Measurements from ENCODE around the gene NR2F1-AS1. TPM values are rescaled to one million over a fixed set of nuclear protein-coding genes. Genes with fewer than 3 reads are reported as not detected.

NR2F1-AS1 gene
- total and polyA plus RNA-seq, 2 of the 4 experiments (the other 2 are of a cell fraction), result 12.5 to 12.8 TPM

DNA sequence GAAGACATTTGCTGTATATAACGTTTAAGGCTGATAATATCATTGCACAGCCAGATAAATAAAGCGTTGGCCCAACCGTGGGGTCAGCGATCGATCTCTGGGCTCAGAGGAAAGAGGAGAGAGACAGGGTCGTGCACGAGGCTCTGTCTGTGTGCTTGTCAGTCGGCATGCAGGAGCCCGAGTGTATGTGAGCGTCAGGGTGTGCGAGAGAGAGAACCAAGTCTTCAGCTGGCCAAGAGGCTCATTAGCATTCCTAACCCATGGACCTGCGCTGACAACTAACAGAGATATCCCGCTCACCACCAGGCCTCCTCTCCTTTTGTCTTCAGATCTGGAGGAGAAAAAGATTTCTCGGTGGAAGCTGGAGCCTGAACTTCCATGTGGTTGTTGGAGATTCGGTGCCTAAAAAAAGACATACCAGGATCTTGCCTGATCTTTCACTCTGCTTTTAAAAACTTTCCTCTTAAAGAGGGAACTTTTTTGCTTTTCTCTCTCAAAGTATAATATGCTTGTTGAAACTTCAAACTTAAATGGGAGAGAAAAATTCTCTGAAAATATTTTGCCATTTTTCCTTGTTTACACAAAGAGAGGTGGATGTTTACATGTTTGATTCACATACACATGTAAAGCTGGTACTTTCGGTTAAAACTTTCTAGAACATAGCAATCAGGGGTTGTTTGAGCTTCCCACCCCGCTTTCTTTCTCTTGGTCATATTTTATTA is 18.5 kb upstream of the NR2F1-AS1 start:
- peaks cover 22% of the 10 kb centered on the region for H3K4me1 ChIP-seq (ENCODE audit: control insufficient read depth, insufficient read depth, low read length)
- peak overlapping the region; percentile 80 for H4K91ac ChIP-seq (ENCODE audit: insufficient read depth, low read depth, low read length)
- peak overlapping the region; percentile 96 for H3K23ac ChIP-seq (ENCODE audit: low read depth, low read length)
- ATAC-seq (ENCODE audit: low read depth) (peak; percentile 51), DNase-seq (peak; percentile 88)
- CTCF ChIA-PET, result interaction anchor here (0.8 to 1.7 kb wide), 3 partner anchors 73 to 201 kb away, joined by 3 to 8 read pairs (median 3); no protein-coding TSS in a partner anchor
- peak overlapping the region; percentile 68 to 69 for H4K8ac ChIP-seq (ENCODE audit: low read depth in 2 of 2, low read length in 2 of 2)
- H3K27me3 ChIP-seq (ENCODE audit: control insufficient read depth, insufficient read depth, low read length), result no peaks in the 10 kb centered on the region
- peak overlapping the region; percentile 21; the same call in 2 of the 3 replicates for H2BK15ac ChIP-seq (ENCODE audit: low read depth, low read length)
- intact Hi-C loops (cut with micrococcal nuclease), result loop anchor here (1.0 to 10.0 kb wide), 3 partner anchors 10 to 1093 kb away; partner anchors contain the start of genes KIAA0825 and SLF1
- peak overlapping the region; percentile 55 for H2BK20ac ChIP-seq (ENCODE audit: low read depth, low read length)
- no peaks in the 10 kb centered on the region for H4K20me1 ChIP-seq (ENCODE audit: insufficient read depth, low read length)
- H3K79me1 ChIP-seq (ENCODE audit: low read depth in 1 of 2, low read length in 2 of 2), result peaks cover 8 to 29% of the 10 kb centered on the region in 2 experiments; a peak in 3 of 4 replicates
- dilution Hi-C loops (cut with HindIII; ENCODE audit: low sequenced_read_pairs, unreplicated experiment), result no loop called here
- peak overlapping the region; percentile 31; the same call in 1 of the 2 replicates for H2AK5ac ChIP-seq (ENCODE audit: low read depth, low read length)
- H3K27ac ChIP-seq (ENCODE audit: insufficient read depth, low read length), result peak overlapping the region; percentile 97
- H3K56ac ChIP-seq (ENCODE audit: extremely low read depth, insufficient read depth, low read length), result peak overlapping the region; percentile 95
- H3K4ac ChIP-seq (ENCODE audit: low read depth, low read length), result peak overlapping the region; percentile 76
- BruUV-seq (replicated peaks), result no TSS peak
- no peak overlapping the region for H2AK9ac ChIP-seq (replicated peaks; ENCODE audit: low read depth, low read length, poor library complexity)
- no peaks in the 10 kb centered on the region for H3K9me3 ChIP-seq (ENCODE audit: control insufficient read depth, insufficient read depth, low read length)
- POLR2A ChIA-PET (ENCODE audit: unreplicated experiment), result interaction anchor here (0.6 to 3.2 kb wide), 3 partner anchors 12 to 1447 kb away, joined by 3 to 12 read pairs (median 7); no protein-coding TSS in a partner anchor
- H3K9me1 ChIP-seq (ENCODE audit: insufficient read depth, low read length), result 0 out of 2 replicates have a peak, but pooled peaks cover 10% of the 10 kb centered on the region
- TF ChIP-seq CEBPB (IDR thresholded peaks at IDR 0.05; ENCODE audit: low read depth, low read length) (no peak), CHD1 (IDR thresholded peaks at IDR 0.05; ENCODE audit: low read depth, low read length) (no peak), FOS (IDR thresholded peaks at IDR 0.05; ENCODE audit: low read depth, low read length) (no peak), SMC3 (IDR thresholded peaks at IDR 0.05; ENCODE audit: low read depth, low read length) (no peak), MXI1 (IDR thresholded peaks at IDR 0.05; ENCODE audit: borderline replicate concordance, low read depth, low read length) (peak; percentile 56; the same call in 1 of the 2 replicates)
- TF ChIP-seq, protein P1, sequence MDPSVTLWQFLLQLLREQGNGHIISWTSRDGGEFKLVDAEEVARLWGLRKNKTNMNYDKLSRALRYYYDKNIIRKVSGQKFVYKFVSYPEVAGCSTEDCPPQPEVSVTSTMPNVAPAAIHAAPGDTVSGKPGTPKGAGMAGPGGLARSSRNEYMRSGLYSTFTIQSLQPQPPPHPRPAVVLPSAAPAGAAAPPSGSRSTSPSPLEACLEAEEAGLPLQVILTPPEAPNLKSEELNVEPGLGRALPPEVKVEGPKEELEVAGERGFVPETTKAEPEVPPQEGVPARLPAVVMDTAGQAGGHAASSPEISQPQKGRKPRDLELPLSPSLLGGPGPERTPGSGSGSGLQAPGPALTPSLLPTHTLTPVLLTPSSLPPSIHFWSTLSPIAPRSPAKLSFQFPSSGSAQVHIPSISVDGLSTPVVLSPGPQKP (IDR thresholded peaks at IDR 0.05; ENCODE audit: borderline replicate concordance, low read depth, low read length), result no peak
- TF ChIP-seq, protein P2, sequence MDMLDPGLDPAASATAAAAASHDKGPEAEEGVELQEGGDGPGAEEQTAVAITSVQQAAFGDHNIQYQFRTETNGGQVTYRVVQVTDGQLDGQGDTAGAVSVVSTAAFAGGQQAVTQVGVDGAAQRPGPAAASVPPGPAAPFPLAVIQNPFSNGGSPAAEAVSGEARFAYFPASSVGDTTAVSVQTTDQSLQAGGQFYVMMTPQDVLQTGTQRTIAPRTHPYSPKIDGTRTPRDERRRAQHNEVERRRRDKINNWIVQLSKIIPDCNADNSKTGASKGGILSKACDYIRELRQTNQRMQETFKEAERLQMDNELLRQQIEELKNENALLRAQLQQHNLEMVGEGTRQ (IDR thresholded peaks at IDR 0.05; ENCODE audit: low read depth, low read length), result no peak
- peak overlapping the region; percentile 92 for H3K4me2 ChIP-seq (ENCODE audit: low read depth, low read length)
- in situ Hi-C loops (cut with MboI; ENCODE audit: low sequenced_read_pairs), result loop anchor here (25.0 kb wide), 2 partner anchors 687 to 1287 kb away; no protein-coding TSS in a partner anchor
- WGBS, 2 experiments (ENCODE audit: extremely low coverage in 2 of 2, insufficient read length in 1 of 2), result 4% methylated on average over 8 of the region's 17 CpGs; no CpG with 5 or more reads in 1 of the 2 experiments
- peak overlapping the region; percentile 79 for H3K9ac ChIP-seq (ENCODE audit: low read depth, low read length)
- H3K14ac ChIP-seq (replicated peaks; ENCODE audit: low read depth, low read length), result peak overlapping the region; percentile 77
- peak overlapping the region; percentile 90 for H3K18ac ChIP-seq (ENCODE audit: low read depth, low read length)
- peak overlapping the region; percentile 67 for H2BK5ac ChIP-seq (ENCODE audit: low read depth, low read length, poor library complexity, severe bottlenecking)
- peak overlapping the region; percentile 81 for H2BK120ac ChIP-seq (ENCODE audit: low read depth, low read length)
- H2AFZ ChIP-seq (replicated peaks; ENCODE audit: low read length, poor library complexity), result peak overlapping the region; percentile 88
- peak overlapping the region; percentile 13; the same call in 1 of the 2 replicates for H3K4me3 ChIP-seq (ENCODE audit: insufficient read depth, low read depth, low read length)
- peaks cover 15% of the 10 kb centered on the region; the same call in 1 of the 2 replicates for H3K36me3 ChIP-seq (ENCODE audit: control insufficient read depth, insufficient read depth, low read length)
- peak overlapping the region; percentile 76 for H4K5ac ChIP-seq (ENCODE audit: low read depth, low read length)

Data from IMR-90 (cell line).